ENCODE results near the gene TRIM38.
"Not testable (repeated sequence)": the region's sequence is repeated elsewhere in the genome, so short reads cannot be mapped to it uniquely, and the experiment has no call there.

Gene TRIM38

DNA sequence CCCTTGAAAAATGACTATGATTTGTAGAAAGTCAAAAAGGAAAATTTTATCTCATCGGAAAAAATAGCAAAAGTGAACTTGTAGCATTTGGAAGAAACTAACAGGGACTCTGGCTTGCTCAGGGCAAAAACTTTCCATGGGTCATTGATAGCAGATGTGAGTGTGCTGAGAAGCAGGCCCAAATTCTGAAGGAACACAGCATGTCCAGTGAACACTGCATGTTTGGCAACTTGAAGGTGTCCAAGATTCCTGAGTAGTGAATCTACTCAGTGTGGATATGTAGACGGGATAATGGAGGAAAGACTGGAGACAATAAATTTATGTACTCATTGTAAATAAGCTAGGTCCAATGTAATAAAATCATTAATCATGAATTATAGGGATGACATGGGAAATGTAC, 40.3 kb upstream of the TRIM38 start:
- TF ChIP-seq POLR2AphosphoS5 (IDR thresholded peaks at IDR 0.05; ENCODE audit: borderline replicate concordance, low read depth, low read length): no peak
- no peak for TF ChIP-seq EZH2 (IDR thresholded peaks at IDR 0.05)
- no peak for TF ChIP-seq FOXP2 (optimal IDR thresholded peaks at IDR 0.05; ENCODE audit: control extremely low read depth, extremely low read length, insufficient read depth)
- no peak overlapping the region for H3K4me3 ChIP-seq
- no peak for DNase-seq (ENCODE audit: low read depth, low spot score)
- H3K9me3 ChIP-seq (ENCODE audit: low read depth, low read length): no peaks in the 10 kb centered on the region
- H3K36me3 ChIP-seq (ENCODE audit: insufficient read depth, low read length): no peaks in the 10 kb centered on the region
- H3K27ac ChIP-seq: no peak overlapping the region
- H3K9ac ChIP-seq (ENCODE audit: insufficient read length): no peak overlapping the region

DNA sequence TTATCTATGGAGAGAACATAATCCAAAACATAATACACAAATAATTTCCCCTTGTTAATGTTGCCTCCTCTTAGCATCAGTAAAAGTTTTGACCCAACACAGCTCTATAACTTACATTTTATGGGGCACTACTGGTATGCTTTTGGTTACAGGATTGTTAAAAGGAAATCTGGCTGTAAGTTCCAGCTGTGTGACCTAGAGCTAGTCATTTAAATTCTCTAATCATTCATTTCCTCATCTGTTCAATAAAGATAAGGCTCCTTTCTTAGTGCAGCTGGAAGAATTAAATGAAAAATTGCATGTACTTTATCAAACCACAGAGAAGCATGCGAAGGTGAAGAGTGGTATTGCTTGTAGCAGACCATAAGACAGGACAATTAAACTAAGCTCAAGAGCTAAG, 36.7 kb upstream of the TRIM38 start:
- Histone ChIP-seq H3K9me3 (ENCODE audit: low read depth, low read length) (no peaks in the 10 kb centered on the region), H3K36me3 (ENCODE audit: insufficient read depth, low read length) (no peaks in the 10 kb centered on the region), H3K27ac (no peak overlapping the region), H3K9ac (ENCODE audit: insufficient read length) (no peak overlapping the region), H3K4me3 (no peak overlapping the region)
- no peak for TF ChIP-seq FOXP2 (optimal IDR thresholded peaks at IDR 0.05; ENCODE audit: control extremely low read depth, extremely low read length, insufficient read depth)
- no peak for DNase-seq (ENCODE audit: low read depth, low spot score)

DNA sequence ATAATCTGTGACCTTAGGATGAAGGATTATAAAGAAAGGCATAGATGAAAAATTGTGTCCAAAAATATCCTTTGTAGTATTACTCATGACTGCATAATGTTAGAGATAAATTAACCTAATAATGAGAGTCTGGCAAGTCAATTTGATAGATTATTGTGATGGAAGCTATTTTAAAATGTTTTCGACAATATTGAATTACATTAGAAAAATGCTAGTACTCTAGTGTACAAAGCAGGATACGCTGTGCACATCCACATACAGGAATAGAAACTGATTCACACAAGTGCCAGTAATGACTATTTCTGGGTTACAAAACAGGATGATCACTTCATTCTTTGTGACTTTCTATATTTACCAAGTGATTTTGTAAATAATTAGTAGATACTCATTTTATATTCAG, 35.4 kb upstream of the TRIM38 start:
- Histone ChIP-seq H3K9ac (ENCODE audit: insufficient read length) (no peak overlapping the region), H3K9me3 (ENCODE audit: low read depth, low read length) (no peaks in the 10 kb centered on the region), H3K4me3 (no peak overlapping the region), H3K36me3 (ENCODE audit: insufficient read depth, low read length) (no peaks in the 10 kb centered on the region), H3K27ac (no peak overlapping the region)
- TF ChIP-seq FOXP2 (optimal IDR thresholded peaks at IDR 0.05; ENCODE audit: control extremely low read depth, extremely low read length, insufficient read depth) (no peak), POLR2AphosphoS5 (IDR thresholded peaks at IDR 0.05; ENCODE audit: borderline replicate concordance, low read depth, low read length) (no peak), EZH2 (IDR thresholded peaks at IDR 0.05) (no peak)
- no peak for DNase-seq (ENCODE audit: low read depth, low spot score)

DNA sequence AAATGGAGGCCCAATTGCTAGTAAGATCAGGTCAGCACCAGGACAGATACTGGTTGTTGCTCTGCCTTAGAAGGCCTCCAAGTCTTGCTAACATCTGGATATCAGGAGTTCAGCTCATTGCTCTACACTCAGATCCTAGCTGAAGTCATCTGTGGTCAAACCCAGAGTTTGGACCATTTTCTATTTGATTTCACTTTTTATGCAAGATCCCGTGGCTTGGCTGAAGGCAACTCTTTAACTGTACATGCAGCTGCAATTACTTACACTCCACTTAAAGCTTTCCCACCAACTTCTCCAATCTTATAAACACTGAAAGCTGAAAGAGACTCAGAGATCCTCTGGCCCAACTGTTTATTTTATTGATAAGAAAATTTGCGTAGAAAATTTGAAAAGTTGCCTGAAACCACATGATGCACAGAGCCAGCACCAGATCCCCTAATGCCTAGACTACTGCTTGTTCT, 34.8 kb upstream of the TRIM38 start:
- no peak for DNase-seq (ENCODE audit: low read depth, low spot score)
- H3K27ac ChIP-seq: no peak overlapping the region
- H3K9me3 ChIP-seq (ENCODE audit: low read depth, low read length): no peaks in the 10 kb centered on the region
- H3K9ac ChIP-seq (ENCODE audit: insufficient read length): no peak overlapping the region
- no peak overlapping the region for H3K4me3 ChIP-seq
- TF ChIP-seq EZH2 (IDR thresholded peaks at IDR 0.05): no peak
- TF ChIP-seq FOXP2 (optimal IDR thresholded peaks at IDR 0.05; ENCODE audit: control extremely low read depth, extremely low read length, insufficient read depth): no peak
- TF ChIP-seq POLR2AphosphoS5 (IDR thresholded peaks at IDR 0.05; ENCODE audit: borderline replicate concordance, low read depth, low read length): no peak
- H3K36me3 ChIP-seq (ENCODE audit: insufficient read depth, low read length): no peaks in the 10 kb centered on the region

GRCh38 chr6:25928562-25929324, 33.9 kb upstream of the TRIM38 start:
- H3K27ac ChIP-seq: no peak overlapping the region
- H3K9me3 ChIP-seq (ENCODE audit: low read depth, low read length): no peaks in the 10 kb centered on the region
- no peak overlapping the region for H3K9ac ChIP-seq (ENCODE audit: insufficient read length)
- H3K4me3 ChIP-seq: no peak overlapping the region
- DNase-seq (ENCODE audit: low read depth, low spot score): no peak
- H3K36me3 ChIP-seq (ENCODE audit: insufficient read depth, low read length): no peaks in the 10 kb centered on the region
- TF ChIP-seq EZH2 (IDR thresholded peaks at IDR 0.05): no peak
- no peak for TF ChIP-seq FOXP2 (optimal IDR thresholded peaks at IDR 0.05; ENCODE audit: control extremely low read depth, extremely low read length, insufficient read depth)
- TF ChIP-seq POLR2AphosphoS5 (IDR thresholded peaks at IDR 0.05; ENCODE audit: borderline replicate concordance, low read depth, low read length): no peak

DNA sequence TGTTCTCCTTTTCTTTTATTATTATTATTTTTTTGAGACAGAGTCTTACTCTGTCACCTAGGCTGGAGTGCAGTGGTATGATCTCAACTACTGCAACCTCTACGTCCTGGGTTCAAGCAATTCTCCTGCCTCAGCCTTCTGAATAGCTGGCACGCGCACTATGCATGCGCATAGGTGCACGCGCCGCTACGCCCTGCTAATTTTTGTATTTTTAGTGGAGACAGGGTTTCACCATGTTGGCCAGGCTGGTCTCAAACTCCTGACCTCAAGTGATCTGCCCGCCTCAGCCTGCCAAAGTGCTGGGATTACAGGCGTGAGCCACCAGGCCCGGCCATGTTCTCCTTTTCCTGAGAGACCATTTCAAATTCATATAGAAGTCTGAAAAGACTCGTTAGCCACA, 32.8 kb upstream of the TRIM38 start:
- DNase-seq (ENCODE audit: low read depth, low spot score); H3K9me3 ChIP-seq (ENCODE audit: low read depth, low read length); H3K36me3 ChIP-seq (ENCODE audit: insufficient read depth, low read length); H3K9ac ChIP-seq (ENCODE audit: insufficient read length); H3K4me3 ChIP-seq; H3K27ac ChIP-seq: not testable (repeated sequence)

GRCh38 chr6:25930532-25931410, 31.8 kb upstream of the TRIM38 start, which contains the start of gene SLC17A2:
Gene SLC17A2 (minus strand): TSS chr6:25930691. CDS start chr6:25925796, 4,895 bp downstream.
- no peak within 1 kb of the TSS for H3K27ac ChIP-seq
- TF ChIP-seq POLR2AphosphoS5 (IDR thresholded peaks at IDR 0.05; ENCODE audit: borderline replicate concordance, low read depth, low read length) (no peak), EZH2 (IDR thresholded peaks at IDR 0.05) (no peak), FOXP2 (optimal IDR thresholded peaks at IDR 0.05; ENCODE audit: control extremely low read depth, extremely low read length, insufficient read depth) (no peak)
- no peak within 1 kb of the TSS for H3K9ac ChIP-seq (ENCODE audit: insufficient read length)
- H3K4me3 ChIP-seq: no peak within 1 kb of the TSS
- no peaks in the 10 kb centered on the region for H3K9me3 ChIP-seq (ENCODE audit: low read depth, low read length)
- DNase-seq (ENCODE audit: low read depth, low spot score): no peak
- no peaks in the 10 kb centered on the region for H3K36me3 ChIP-seq (ENCODE audit: insufficient read depth, low read length)

DNA sequence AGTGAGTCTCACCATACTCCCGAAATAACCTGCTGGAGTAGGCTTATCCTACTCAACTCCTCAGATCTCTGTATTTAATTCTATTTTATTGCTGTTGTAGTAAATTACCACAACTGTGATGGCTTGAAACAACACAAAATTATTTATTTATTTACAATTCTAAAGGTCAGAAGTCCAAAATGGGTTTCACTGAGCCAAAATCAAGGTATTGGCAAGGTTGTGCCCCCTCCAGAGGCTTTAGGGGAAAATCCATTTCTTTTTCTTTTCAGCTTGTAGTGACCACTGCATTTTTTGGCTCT, 31.2 kb upstream of the TRIM38 start:
- no peak for TF ChIP-seq POLR2AphosphoS5 (IDR thresholded peaks at IDR 0.05; ENCODE audit: borderline replicate concordance, low read depth, low read length)

More for the DNA sequence above, 31.2 kb upstream of the TRIM38 start:
- Histone ChIP-seq H3K9me3 (ENCODE audit: low read depth, low read length) (no peaks in the 10 kb centered on the region), H3K9ac (ENCODE audit: insufficient read length) (no peak overlapping the region), H3K27ac (no peak overlapping the region), H3K36me3 (ENCODE audit: insufficient read depth, low read length) (no peaks in the 10 kb centered on the region), H3K4me3 (no peak overlapping the region)
- no peak for DNase-seq (ENCODE audit: low read depth, low spot score)

All from SK-N-MC (cell line).